Astrocyte of the cerebellum (primary cell): Measurements from ENCODE around the gene CWF19L1.

Experiments
- DNase-seq: peaks from one replicate; pipeline ENCODE4 v3.0.0-alpha.2; 2011; ENCODE audit warnings: low read depth
- H3K4me3 ChIP-seq: 2 replicates; pipeline ENCODE4 v1.5.1; 2011; ENCODE audit warnings: mild to moderate bottlenecking, low read depth, low read length, moderate library complexity
- CTCF ChIP-seq: IDR thresholded peaks from 2 replicates; pipeline ENCODE4 v1.5.1; 2012; ENCODE audit warnings: low read length, low read depth, moderate library complexity, mild to moderate bottlenecking; ENCODE audit errors: missing control alignments
- in situ Hi-C: cut with HindIII; loops from 2 replicates; pipeline ENCODE4 v1.10.0; 2017; ENCODE audit warnings: low sequenced_read_pairs

Gene CWF19L1

GRCh38 chr10:100267239-100268104 is at the start of gene CWF19L1:
Gene CWF19L1, minus strand, starts transcription at chr10:100267638. Its CDS starts 45 bp downstream, at chr10:100267593.
- peak; percentile 80 for DNase-seq
- in situ Hi-C loops, result no loop called here
- peak within 1 kb of the TSS; percentile 100 for H3K4me3 ChIP-seq
- TF ChIP-seq CTCF, result no peak

GRCh38 chr10:100315615-100316014 is 48.2 kb upstream of the CWF19L1 start:
- in situ Hi-C loops, result no loop called here
- H3K4me3 ChIP-seq, result no peak overlapping the region
- no peak for TF ChIP-seq CTCF
- DNase-seq, result no peak

GRCh38 chr10:100311298-100311697 is 43.9 kb upstream of the CWF19L1 start:
- in situ Hi-C loops, result no loop called here
- no peak for TF ChIP-seq CTCF
- no peak for DNase-seq
- H3K4me3 ChIP-seq, result no peak overlapping the region

GRCh38 chr10:100307684-100308083 is 40.2 kb upstream of the CWF19L1 start:
- no peak overlapping the region for H3K4me3 ChIP-seq
- TF ChIP-seq CTCF, result no peak
- in situ Hi-C loops, result no loop called here
- no peak for DNase-seq

GRCh38 chr10:100306861-100307260 is 39.4 kb upstream of the CWF19L1 start:
- TF ChIP-seq CTCF, result no peak
- in situ Hi-C loops, result no loop called here
- no peak for DNase-seq
- H3K4me3 ChIP-seq, result no peak overlapping the region

- H3K4me3 ChIP-seq, result no peak overlapping the region
- no peak for TF ChIP-seq CTCF
- in situ Hi-C loops, result no loop called here
- DNase-seq, result no peak
These were observed 37.0 kb upstream of the CWF19L1 start for GRCh38 chr10:100304414-100304813.
